ENCODE measurements around the gene GSTO2.

Gene GSTO2

GRCh38 chr10:104304356-104304745 lies 35.4 kb downstream of the GSTO2 start:
- no peaks in the 10 kb centered on the region for H3K36me3 ChIP-seq
- TF ChIP-seq, protein P1, sequence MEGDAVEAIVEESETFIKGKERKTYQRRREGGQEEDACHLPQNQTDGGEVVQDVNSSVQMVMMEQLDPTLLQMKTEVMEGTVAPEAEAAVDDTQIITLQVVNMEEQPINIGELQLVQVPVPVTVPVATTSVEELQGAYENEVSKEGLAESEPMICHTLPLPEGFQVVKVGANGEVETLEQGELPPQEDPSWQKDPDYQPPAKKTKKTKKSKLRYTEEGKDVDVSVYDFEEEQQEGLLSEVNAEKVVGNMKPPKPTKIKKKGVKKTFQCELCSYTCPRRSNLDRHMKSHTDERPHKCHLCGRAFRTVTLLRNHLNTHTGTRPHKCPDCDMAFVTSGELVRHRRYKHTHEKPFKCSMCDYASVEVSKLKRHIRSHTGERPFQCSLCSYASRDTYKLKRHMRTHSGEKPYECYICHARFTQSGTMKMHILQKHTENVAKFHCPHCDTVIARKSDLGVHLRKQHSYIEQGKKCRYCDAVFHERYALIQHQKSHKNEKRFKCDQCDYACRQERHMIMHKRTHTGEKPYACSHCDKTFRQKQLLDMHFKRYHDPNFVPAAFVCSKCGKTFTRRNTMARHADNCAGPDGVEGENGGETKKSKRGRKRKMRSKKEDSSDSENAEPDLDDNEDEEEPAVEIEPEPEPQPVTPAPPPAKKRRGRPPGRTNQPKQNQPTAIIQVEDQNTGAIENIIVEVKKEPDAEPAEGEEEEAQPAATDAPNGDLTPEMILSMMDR (IDR thresholded peaks at IDR 0.05; ENCODE audit: low read depth, low read length), result no peak
- H3K9me3 ChIP-seq (ENCODE audit: severe bottlenecking), result no peaks in the 10 kb centered on the region
- H3K27me3 ChIP-seq (ENCODE audit: insufficient read depth, low read depth, severe bottlenecking), result no peaks in the 10 kb centered on the region
- DNase-seq, result no peak
- no peak overlapping the region for H3K27ac ChIP-seq
- no peak overlapping the region for H3K4me3 ChIP-seq (ENCODE audit: low read depth, low read length)

DNA sequence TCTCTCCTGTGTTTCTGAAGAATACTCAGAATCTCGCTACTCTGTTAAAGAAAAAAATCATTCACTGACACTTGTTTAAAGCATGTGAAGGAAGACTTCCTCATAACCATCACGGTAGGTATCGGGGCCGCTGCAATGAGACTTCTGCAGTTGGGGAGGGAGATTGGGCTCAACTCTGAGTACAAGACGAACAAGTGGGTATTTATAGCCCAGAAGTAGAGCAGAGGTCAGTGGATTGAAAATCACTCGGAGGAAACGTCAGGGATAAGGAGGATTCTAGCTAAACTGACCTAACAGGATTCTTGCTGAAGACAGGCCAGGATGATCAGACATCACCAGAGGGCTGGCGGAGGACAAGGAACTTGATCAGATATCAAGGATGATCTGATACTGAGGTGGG lies 35.9 kb downstream of the GSTO2 start:
- Histone ChIP-seq H3K27ac (peak overlapping the region; percentile 33), H3K4me3 (ENCODE audit: low read depth, low read length) (no peak overlapping the region), H3K36me3 (no peaks in the 10 kb centered on the region), H3K27me3 (ENCODE audit: insufficient read depth, low read depth, severe bottlenecking) (no peaks in the 10 kb centered on the region), H3K9me3 (ENCODE audit: severe bottlenecking) (no peaks in the 10 kb centered on the region)
- TF ChIP-seq, protein P1 (IDR thresholded peaks at IDR 0.05; ENCODE audit: low read depth, low read length), result no peak
- DNase-seq, result no peak

- DNase-seq, result no peak
- Histone ChIP-seq H3K9me3 (ENCODE audit: severe bottlenecking) (no peaks in the 10 kb centered on the region), H3K4me3 (ENCODE audit: low read depth, low read length) (no peak overlapping the region), H3K27me3 (ENCODE audit: insufficient read depth, low read depth, severe bottlenecking) (no peaks in the 10 kb centered on the region), H3K27ac (no peak overlapping the region), H3K36me3 (no peaks in the 10 kb centered on the region)
- TF ChIP-seq, protein P1 (IDR thresholded peaks at IDR 0.05; ENCODE audit: low read depth, low read length), result no peak
Measured at GRCh38 chr10:104306897-104307296, 37.9 kb downstream of the GSTO2 start.

- DNase-seq, result no peak
- Histone ChIP-seq H3K36me3 (peaks cover 2% of the 10 kb centered on the region; the same call in 1 of the 2 replicates), H3K4me3 (ENCODE audit: low read depth, low read length) (no peak overlapping the region), H3K27ac (no peak overlapping the region), H3K9me3 (ENCODE audit: severe bottlenecking) (no peaks in the 10 kb centered on the region), H3K27me3 (ENCODE audit: insufficient read depth, low read depth, severe bottlenecking) (no peaks in the 10 kb centered on the region)
- TF ChIP-seq, protein P1 (IDR thresholded peaks at IDR 0.05; ENCODE audit: low read depth, low read length), result no peak
Measured at GRCh38 chr10:104307576-104308438, 38.8 kb downstream of the GSTO2 start.

- Histone ChIP-seq H3K4me3 (ENCODE audit: low read depth, low read length) (no peak overlapping the region), H3K27ac (no peak overlapping the region), H3K36me3 (peaks cover 6% of the 10 kb centered on the region), H3K27me3 (ENCODE audit: insufficient read depth, low read depth, severe bottlenecking) (no peaks in the 10 kb centered on the region), H3K9me3 (ENCODE audit: severe bottlenecking) (no peaks in the 10 kb centered on the region)
- TF ChIP-seq, protein P1 (IDR thresholded peaks at IDR 0.05; ENCODE audit: low read depth, low read length), result no peak
- DNase-seq, result no peak
Measured at GRCh38 chr10:104308439-104308903, 39.5 kb downstream of the GSTO2 start.

Data from WERI-Rb-1 (cell line).